NCI-H345 (cell line): ENCODE results near the gene MAP3K3.

ENCODE experiments used
- DNase-seq: peaks from one replicate; lab custom pipeline; 2025; lab: John Stamatoyannopoulos, UW

The MAP3K3 gene

GRCh38 chr17:63693411-63694113 lies 71.3 kb downstream of the MAP3K3 start:
- no peak for DNase-seq

- DNase-seq: no peak
These were observed 72.2 kb downstream of the MAP3K3 start for GRCh38 chr17:63694229-63694949.

GRCh38 chr17:63694950-63695773 lies 72.9 kb downstream of the MAP3K3 start:
- DNase-seq: no peak

GRCh38 chr17:63695889-63696288 lies 73.7 kb downstream of the MAP3K3 start:
- no peak for DNase-seq

- no peak for DNase-seq
These were observed 74.3 kb downstream of the MAP3K3 start for GRCh38 chr17:63696381-63696961.

GRCh38 chr17:63697341-63698286 lies 75.4 kb downstream of the MAP3K3 start:
- peak; percentile 16 for DNase-seq

GRCh38 chr17:63698381-63698885 lies 76.2 kb downstream of the MAP3K3 start:
- DNase-seq: no peak

- DNase-seq: no peak
These were observed 76.8 kb downstream of the MAP3K3 start for GRCh38 chr17:63698886-63699637.

- DNase-seq: peak; percentile 76
These were observed 77.7 kb downstream of the MAP3K3 start, which contains the start of gene LIMD2 for GRCh38 chr17:63699638-63700527. LIMD2 (minus strand) TSS chr17:63700125; CDS start chr17:63699298, 827 bp downstream.

- peak; percentile 51 for DNase-seq
These were observed 78.6 kb downstream of the MAP3K3 start for GRCh38 chr17:63700528-63701455.

GRCh38 chr17:63701456-63701820 lies 79.2 kb downstream of the MAP3K3 start:
- DNase-seq: no peak

GRCh38 chr17:63701868-63702720 lies 79.9 kb downstream of the MAP3K3 start:
- DNase-seq: no peak

GRCh38 chr17:63702721-63703015 lies 80.5 kb downstream of the MAP3K3 start:
- no peak for DNase-seq

GRCh38 chr17:63703029-63703428 lies 80.8 kb downstream of the MAP3K3 start:
- no peak for DNase-seq

- DNase-seq: no peak
These were observed 81.5 kb downstream of the MAP3K3 start for GRCh38 chr17:63703556-63704258.

GRCh38 chr17:63704259-63704576 lies 82.0 kb downstream of the MAP3K3 start:
- DNase-seq: no peak

- no peak for DNase-seq
These were observed 82.6 kb downstream of the MAP3K3 start for GRCh38 chr17:63704836-63705235.
